T-helper 1 cell treated with Interleukin-12 subunit alpha and Interleukin-12 subunit beta and Interleukin-4 antibody, amounts not matched to agents 30 μg/mL and 1 μg/mL, for 36 hours (primary cell): ENCODE results near the gene OVCH2.
"Not testable (repeated sequence)": the region's sequence is repeated elsewhere in the genome, so short reads cannot be mapped to it uniquely, and the experiment has no call there.

Experiments used
- H3K27ac Mint-ChIP-seq: one replicate; pipeline ENCODE4 v1.8.0; 2021; ENCODE audit warnings: mild to moderate bottlenecking, mixed read lengths
- H3K27me3 Mint-ChIP-seq: one replicate; pipeline ENCODE4 v1.8.0; 2021; ENCODE audit warnings: low read depth, mixed read lengths
- H3K36me3 Mint-ChIP-seq: one replicate; pipeline ENCODE4 v1.8.0; 2021; ENCODE audit warnings: low read depth, mixed read lengths
- H3K4me1 Mint-ChIP-seq: one replicate; pipeline ENCODE4 v1.8.0; 2021; ENCODE audit warnings: low read depth, mixed read lengths
- H3K4me3 Mint-ChIP-seq: one replicate; pipeline ENCODE4 v1.8.0; 2021; ENCODE audit warnings: mild to moderate bottlenecking, moderate library complexity, mixed read lengths
- H3K9me3 Mint-ChIP-seq: one replicate; pipeline ENCODE4 v1.8.0; 2021; ENCODE audit warnings: mixed read lengths

The OVCH2 gene

GRCh38 chr11:7663531-7663930 lies 42.7 kb downstream of the OVCH2 start:
- H3K27ac Mint-ChIP-seq, H3K27me3 Mint-ChIP-seq: not testable (repeated sequence)

GRCh38 chr11:7657306-7658025 lies 48.8 kb downstream of the OVCH2 start:
- H3K27me3 Mint-ChIP-seq, result no peaks in the 10 kb centered on the region
- no peak overlapping the region for H3K4me3 Mint-ChIP-seq
- no peaks in the 10 kb centered on the region for H3K9me3 Mint-ChIP-seq
- no peaks in the 10 kb centered on the region for H3K36me3 Mint-ChIP-seq
- no peaks in the 10 kb centered on the region for H3K4me1 Mint-ChIP-seq
- H3K27ac Mint-ChIP-seq, result no peak overlapping the region

More at GRCh38 chr11:7663531-7663930, 42.7 kb downstream of the OVCH2 start:
- not testable (repeated sequence) for H3K9me3 Mint-ChIP-seq, H3K36me3 Mint-ChIP-seq, H3K4me3 Mint-ChIP-seq, H3K4me1 Mint-ChIP-seq

- Mint-ChIP-seq H3K4me3 (no peak overlapping the region), H3K27ac (no peak overlapping the region), H3K9me3 (no peaks in the 10 kb centered on the region), H3K4me1 (no peaks in the 10 kb centered on the region), H3K36me3 (no peaks in the 10 kb centered on the region), H3K27me3 (no peaks in the 10 kb centered on the region)
Measured at GRCh38 chr11:7656704-7657103, 49.6 kb downstream of the OVCH2 start.

GRCh38 chr11:7655253-7656217 lies 50.7 kb downstream of the OVCH2 start:
- no peak overlapping the region for H3K27ac Mint-ChIP-seq
- no peaks in the 10 kb centered on the region for H3K4me1 Mint-ChIP-seq

GRCh38 chr11:7654195-7654705 lies 52.0 kb downstream of the OVCH2 start:
- no peak overlapping the region for H3K27ac Mint-ChIP-seq
- no peak overlapping the region for H3K4me3 Mint-ChIP-seq
- H3K27me3 Mint-ChIP-seq, result no peaks in the 10 kb centered on the region
- H3K36me3 Mint-ChIP-seq, result no peaks in the 10 kb centered on the region
- H3K9me3 Mint-ChIP-seq, result no peaks in the 10 kb centered on the region
- no peaks in the 10 kb centered on the region for H3K4me1 Mint-ChIP-seq

More at GRCh38 chr11:7655253-7656217, 50.7 kb downstream of the OVCH2 start:
- Mint-ChIP-seq H3K4me3 (no peak overlapping the region), H3K9me3 (no peaks in the 10 kb centered on the region), H3K27me3 (no peaks in the 10 kb centered on the region), H3K36me3 (no peaks in the 10 kb centered on the region)

GRCh38 chr11:7651700-7652099 lies 54.6 kb downstream of the OVCH2 start:
- H3K4me1 Mint-ChIP-seq, result no peaks in the 10 kb centered on the region
- no peak overlapping the region for H3K27ac Mint-ChIP-seq
- no peaks in the 10 kb centered on the region for H3K36me3 Mint-ChIP-seq

GRCh38 chr11:7651140-7651551 lies 55.1 kb downstream of the OVCH2 start:
- no peaks in the 10 kb centered on the region for H3K27me3 Mint-ChIP-seq
- H3K9me3 Mint-ChIP-seq, result no peaks in the 10 kb centered on the region
- no peaks in the 10 kb centered on the region for H3K36me3 Mint-ChIP-seq
- no peak overlapping the region for H3K4me3 Mint-ChIP-seq
- H3K27ac Mint-ChIP-seq, result no peak overlapping the region
- H3K4me1 Mint-ChIP-seq, result no peaks in the 10 kb centered on the region

More at GRCh38 chr11:7651700-7652099, 54.6 kb downstream of the OVCH2 start:
- Mint-ChIP-seq H3K27me3 (no peaks in the 10 kb centered on the region), H3K4me3 (no peak overlapping the region), H3K9me3 (no peaks in the 10 kb centered on the region)

- Mint-ChIP-seq H3K36me3 (no peaks in the 10 kb centered on the region), H3K4me1 (no peaks in the 10 kb centered on the region), H3K9me3 (no peaks in the 10 kb centered on the region), H3K27me3 (no peaks in the 10 kb centered on the region), H3K27ac (no peak overlapping the region), H3K4me3 (no peak overlapping the region)
Measured at GRCh38 chr11:7648264-7648663, 58.0 kb downstream of the OVCH2 start.

GRCh38 chr11:7646866-7647265 lies 59.4 kb downstream of the OVCH2 start:
- H3K36me3 Mint-ChIP-seq, result no peaks in the 10 kb centered on the region

GRCh38 chr11:7645206-7645605 lies 61.1 kb downstream of the OVCH2 start:
- Mint-ChIP-seq H3K4me3 (no peak overlapping the region), H3K4me1 (no peaks in the 10 kb centered on the region), H3K36me3 (no peaks in the 10 kb centered on the region), H3K27me3 (no peaks in the 10 kb centered on the region), H3K9me3 (no peaks in the 10 kb centered on the region), H3K27ac (no peak overlapping the region)

More at GRCh38 chr11:7646866-7647265, 59.4 kb downstream of the OVCH2 start:
- H3K4me1 Mint-ChIP-seq, result no peaks in the 10 kb centered on the region
- H3K27me3 Mint-ChIP-seq, result no peaks in the 10 kb centered on the region
- H3K27ac Mint-ChIP-seq, result no peak overlapping the region
- H3K4me3 Mint-ChIP-seq, result no peak overlapping the region
- no peaks in the 10 kb centered on the region for H3K9me3 Mint-ChIP-seq

GRCh38 chr11:7643314-7643713 lies 63.0 kb downstream of the OVCH2 start:
- Mint-ChIP-seq H3K27me3 (no peaks in the 10 kb centered on the region), H3K4me1 (no peaks in the 10 kb centered on the region), H3K4me3 (no peak overlapping the region), H3K9me3 (no peaks in the 10 kb centered on the region), H3K27ac (no peak overlapping the region), H3K36me3 (no peaks in the 10 kb centered on the region)

- Mint-ChIP-seq H3K27ac (no peak overlapping the region), H3K4me1 (no peaks in the 10 kb centered on the region), H3K9me3 (no peaks in the 10 kb centered on the region), H3K27me3 (no peaks in the 10 kb centered on the region), H3K36me3 (no peaks in the 10 kb centered on the region), H3K4me3 (no peak overlapping the region)
Measured at GRCh38 chr11:7642747-7643146, 63.5 kb downstream of the OVCH2 start.

- no peaks in the 10 kb centered on the region for H3K27me3 Mint-ChIP-seq
- H3K4me1 Mint-ChIP-seq, result no peaks in the 10 kb centered on the region
- no peak overlapping the region for H3K27ac Mint-ChIP-seq
- H3K9me3 Mint-ChIP-seq, result no peaks in the 10 kb centered on the region
- no peaks in the 10 kb centered on the region for H3K36me3 Mint-ChIP-seq
- H3K4me3 Mint-ChIP-seq, result no peak overlapping the region
Measured at GRCh38 chr11:7640816-7641215, 65.5 kb downstream of the OVCH2 start.

- Mint-ChIP-seq H3K9me3 (no peaks in the 10 kb centered on the region), H3K27me3 (no peaks in the 10 kb centered on the region), H3K36me3 (no peaks in the 10 kb centered on the region), H3K4me3 (no peak overlapping the region), H3K4me1 (no peaks in the 10 kb centered on the region), H3K27ac (no peak overlapping the region)
Measured at GRCh38 chr11:7639643-7640025, 66.6 kb downstream of the OVCH2 start.
